ENCODE data around the gene NFILZ. TPM values are rescaled to one million over a fixed set of nuclear protein-coding genes. Genes with fewer than 3 reads are reported as not detected.

NFILZ gene
- total and polyA plus RNA-seq, 2 of the 8 experiments (the other 6 are each of a cell fraction or from before 2014, with no cell fraction given): not detected

DNA sequence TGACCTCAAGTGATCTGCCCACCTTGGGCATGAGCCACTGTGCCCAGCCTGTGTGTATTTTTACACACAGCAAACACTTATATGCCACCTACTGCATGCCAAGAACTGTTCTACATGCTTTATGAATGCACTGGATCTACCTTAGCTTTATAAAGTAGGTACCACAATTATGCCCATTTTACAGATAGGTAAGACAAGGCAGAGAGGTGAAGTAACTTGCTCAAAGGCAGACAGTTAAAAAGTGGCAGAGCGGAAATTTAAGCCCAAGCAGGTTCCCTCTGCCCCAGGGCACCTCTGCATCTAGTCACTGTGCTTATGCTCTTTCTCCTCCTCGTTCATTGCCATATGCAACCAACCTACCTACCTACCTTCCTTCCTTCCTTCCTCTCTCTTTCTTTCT, 30.4 kb upstream of the NFILZ start:
- H4K20me1 ChIP-seq (replicated peaks in 1 of 2; ENCODE audit: control insufficient read depth in 1 of 2, insufficient read depth in 2 of 2, low read length in 2 of 2): peaks cover 0 to 3% of the 10 kb centered on the region in 2 experiments
- H4K91ac ChIP-seq (replicated peaks; ENCODE audit: insufficient read length, low read length): no peak overlapping the region
- no peak overlapping the region for H3K27ac ChIP-seq (ENCODE audit: low read depth, low read length)
- H2BK12ac ChIP-seq (ENCODE audit: low read depth, low read length): no peak overlapping the region
- peaks cover 2% of the 10 kb centered on the region; the same call in 1 of the 2 replicates for H3K79me1 ChIP-seq (ENCODE audit: low read depth, low read length)
- H4K8ac ChIP-seq (ENCODE audit: extremely low read depth, insufficient read depth, low read length): no peak overlapping the region
- H2BK20ac ChIP-seq (ENCODE audit: low read length): no peak overlapping the region
- ChIA-PET POLR2A (ENCODE audit: partially characterized antibody) (interaction anchor here (7.9 kb wide), 1 partner anchor 6 kb away, joined by 117 read pairs; no protein-coding TSS in a partner anchor), CTCF (ENCODE audit: partially characterized antibody) (interaction anchor here (0.9 to 1.6 kb wide), 2 partner anchors 12 to 15 kb away, joined by 3 to 5 read pairs; no protein-coding TSS in a partner anchor)
- H3K36me3 ChIP-seq (ENCODE audit: control insufficient read depth in 2 of 4, insufficient read depth in 4 of 4, low read length in 3 of 4): peaks cover 0 to 27% (median 7%) of the 10 kb centered on the region in 4 experiments; a peak in 5 of 8 replicates
- no peak overlapping the region for H2BK120ac ChIP-seq (replicated peaks; ENCODE audit: low read depth, low read length)
- no peak overlapping the region for H3K4ac ChIP-seq (replicated peaks; ENCODE audit: insufficient read length, low read depth, low read length)
- no peaks in the 10 kb centered on the region for H3K79me2 ChIP-seq (ENCODE audit: control insufficient read depth in 1 of 2, insufficient read depth in 2 of 2, low read length in 2 of 2)
- no peak overlapping the region for H4K5ac ChIP-seq (ENCODE audit: insufficient read length, low read depth, low read length)
- H3K4me1 ChIP-seq (replicated peaks in 1 of 4; ENCODE audit: control insufficient read depth in 3 of 4, insufficient read depth in 4 of 4, low read length in 3 of 4): no peaks in the 10 kb centered on the region
- no peak overlapping the region for H3K18ac ChIP-seq (ENCODE audit: extremely low read depth, low read length)
- DNase-seq (ENCODE audit: low read depth in 1 of 2, low spot score in 2 of 2) (no peak), FAIRE-seq (no peak)
- 95% methylated on average over 2 of the region's 2 CpGs; no CpG with 5 or more reads in 1 of the 2 experiments for WGBS, 2 experiments (ENCODE audit: extremely low coverage in 1 of 2, insufficient coverage in 1 of 2, insufficient read length in 1 of 2, insufficient replicate concordance in 2 of 2, low coverage in 1 of 2, low lambda C conversion rate in 2 of 2, missing lambda C conversion rate in 1 of 2)
- H3K56ac ChIP-seq (replicated peaks; ENCODE audit: insufficient read length, low read depth, low read length): no peak overlapping the region
- no peak overlapping the region for H2AFZ ChIP-seq (ENCODE audit: low read length)
- TF ChIP-seq ZNF274 (IDR thresholded peaks at IDR 0.05; ENCODE audit: borderline replicate concordance, extremely low read depth, low read length) (no peak), TAF7 (optimal IDR thresholded peaks at IDR 0.05; ENCODE audit: borderline replicate concordance, low read depth, low read length) (no peak), USF2 (IDR thresholded peaks at IDR 0.05; ENCODE audit: low read length) (no peak), SIN3A (conservative IDR thresholded peaks at IDR 0.05 in 1 of 2, IDR thresholded peaks at IDR 0.05 in 1 of 2; ENCODE audit: low read depth in 1 of 2, low read length in 2 of 2) (no peak), SAP30 (IDR thresholded peaks at IDR 0.05; ENCODE audit: insufficient read depth, insufficient replicate concordance, low read length) (no peak), CHD2 (IDR thresholded peaks at IDR 0.05; ENCODE audit: low read length) (no peak), KDM1A (IDR thresholded peaks at IDR 0.05; ENCODE audit: borderline replicate concordance, low read length) (no peak), TCF12 (IDR thresholded peaks at IDR 0.05; ENCODE audit: low read depth, low read length) (no peak), JUND (IDR thresholded peaks at IDR 0.05; ENCODE audit: low read length) (no peak), RNF2 (IDR thresholded peaks at IDR 0.05; ENCODE audit: borderline replicate concordance, low read depth, low read length, missing control alignments, poor library complexity, severe bottlenecking) (no peak), BCL11A (IDR thresholded peaks at IDR 0.05; ENCODE audit: low read depth in 2 of 2, low read length in 2 of 2) (no peak)
- no peak overlapping the region for H3K23ac ChIP-seq (ENCODE audit: insufficient read length)
- H3K23me2 ChIP-seq (ENCODE audit: low read depth, low read length): no peaks in the 10 kb centered on the region
- H2BK5ac ChIP-seq (ENCODE audit: low read depth, low read length): no peak overlapping the region
- no peaks in the 10 kb centered on the region for H3K27me3 ChIP-seq (replicated peaks in 1 of 4; ENCODE audit: control insufficient read depth in 3 of 4, extremely low read depth in 1 of 4, insufficient read depth in 3 of 4, low read length in 3 of 4)
- no peak overlapping the region for H3K14ac ChIP-seq (ENCODE audit: insufficient read length)
- no peak overlapping the region for H3K9ac ChIP-seq (replicated peaks in 1 of 4; ENCODE audit: extremely low read depth in 1 of 4, low read depth in 3 of 4, low read length in 3 of 4)
- no peak overlapping the region for H2AK5ac ChIP-seq (ENCODE audit: low read depth, low read length)
- no peak overlapping the region for H3K4me3 ChIP-seq (ENCODE audit: extremely low read depth in 1 of 4, insufficient read depth in 2 of 4, low read depth in 3 of 4, low read length in 4 of 4)
- H3K4me2 ChIP-seq (ENCODE audit: insufficient read depth in 1 of 2, low read depth in 2 of 2, low read length in 2 of 2): no peak overlapping the region
- H3K9me3 ChIP-seq (ENCODE audit: insufficient read depth in 2 of 2, low read depth in 1 of 2, low read length in 1 of 2): peaks cover 3 to 5% of the 10 kb centered on the region in 2 experiments; a peak in 3 of 4 replicates
- H2BK15ac ChIP-seq (ENCODE audit: low read length): no peak overlapping the region

Data from H1 (cell line).